Measurements from ENCODE around the gene ELFN2. TPM values are rescaled to one million over a fixed set of nuclear protein-coding genes. Genes with fewer than 3 reads are reported as not detected.

ELFN2 gene
- total RNA-seq, 4 donors from 2014 or later = 0.30 to 4.4 (median 3.1) TPM

DNA sequence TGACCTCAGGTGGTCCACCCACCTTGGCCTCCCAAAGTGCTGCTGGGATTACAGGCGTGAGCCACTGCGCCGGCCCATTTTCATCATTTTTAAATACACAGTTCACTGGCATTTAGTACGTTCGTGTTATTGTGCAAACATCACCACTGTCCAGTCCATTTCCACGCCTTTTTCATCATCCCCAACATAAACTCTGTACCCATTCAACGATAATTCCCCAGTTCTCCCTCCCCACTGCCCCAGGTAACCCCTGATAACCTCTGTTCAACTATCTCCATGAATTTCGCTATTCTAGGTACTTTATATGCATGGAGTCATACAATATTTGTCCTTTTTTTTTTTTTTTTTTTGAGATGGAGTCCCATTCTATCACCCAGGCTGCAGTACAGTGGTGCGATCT is 18.2 kb upstream of the ELFN2 start:
- H3K36me3 ChIP-seq = no peaks in the 10 kb centered on the region
- no peaks in the 10 kb centered on the region for H3K4me1 ChIP-seq
- H3K9me3 ChIP-seq = peaks cover 0 to 15% (median 0%) of the 10 kb centered on the region in 4 donors
- H3K4me3 ChIP-seq = no peak overlapping the region
- TF ChIP-seq, protein P1, sequence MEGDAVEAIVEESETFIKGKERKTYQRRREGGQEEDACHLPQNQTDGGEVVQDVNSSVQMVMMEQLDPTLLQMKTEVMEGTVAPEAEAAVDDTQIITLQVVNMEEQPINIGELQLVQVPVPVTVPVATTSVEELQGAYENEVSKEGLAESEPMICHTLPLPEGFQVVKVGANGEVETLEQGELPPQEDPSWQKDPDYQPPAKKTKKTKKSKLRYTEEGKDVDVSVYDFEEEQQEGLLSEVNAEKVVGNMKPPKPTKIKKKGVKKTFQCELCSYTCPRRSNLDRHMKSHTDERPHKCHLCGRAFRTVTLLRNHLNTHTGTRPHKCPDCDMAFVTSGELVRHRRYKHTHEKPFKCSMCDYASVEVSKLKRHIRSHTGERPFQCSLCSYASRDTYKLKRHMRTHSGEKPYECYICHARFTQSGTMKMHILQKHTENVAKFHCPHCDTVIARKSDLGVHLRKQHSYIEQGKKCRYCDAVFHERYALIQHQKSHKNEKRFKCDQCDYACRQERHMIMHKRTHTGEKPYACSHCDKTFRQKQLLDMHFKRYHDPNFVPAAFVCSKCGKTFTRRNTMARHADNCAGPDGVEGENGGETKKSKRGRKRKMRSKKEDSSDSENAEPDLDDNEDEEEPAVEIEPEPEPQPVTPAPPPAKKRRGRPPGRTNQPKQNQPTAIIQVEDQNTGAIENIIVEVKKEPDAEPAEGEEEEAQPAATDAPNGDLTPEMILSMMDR (IDR thresholded peaks at IDR 0.05) = no peak
- TF ChIP-seq EP300 (IDR thresholded peaks at IDR 0.05) (no peak), POLR2A (IDR thresholded peaks at IDR 0.05) (no peak)
- WGBS, 2 donors = 84 to 89% methylated on average over 9 of the region's 9 CpGs
- peaks cover 0 to 21% of the 10 kb centered on the region in 2 donors for H3K27me3 ChIP-seq
- no peak overlapping the region for H3K27ac ChIP-seq
- no peak for DNase-seq (ENCODE audit: low spot score in 2 of 2)

DNA sequence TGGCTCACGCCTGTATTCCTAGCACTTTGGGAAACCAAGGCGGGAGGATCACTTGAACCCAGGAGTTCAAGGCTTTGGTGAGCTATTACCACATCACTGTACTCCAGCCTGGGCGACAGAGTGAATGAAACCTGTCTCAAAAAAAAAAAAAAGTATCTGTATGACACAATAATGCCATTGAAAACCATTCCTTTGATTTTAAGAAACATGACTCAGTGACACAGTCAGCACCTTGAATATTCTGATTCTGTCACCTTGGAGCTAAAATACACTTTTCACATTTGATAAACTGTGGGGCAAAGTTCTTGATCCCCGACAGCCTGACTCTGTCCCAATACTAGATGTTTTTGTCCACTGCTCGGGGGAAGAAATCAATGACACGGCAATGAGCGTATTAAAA is 16.7 kb upstream of the ELFN2 start:
- no peak overlapping the region for H3K27ac ChIP-seq
- H3K4me1 ChIP-seq = no peaks in the 10 kb centered on the region
- DNase-seq (ENCODE audit: low spot score in 2 of 2) = no peak
- H3K36me3 ChIP-seq = no peaks in the 10 kb centered on the region
- H3K9me3 ChIP-seq = peaks cover 0 to 22% (median 0%) of the 10 kb centered on the region in 4 donors
- TF ChIP-seq, protein P1 (IDR thresholded peaks at IDR 0.05) = no peak
- TF ChIP-seq POLR2A (IDR thresholded peaks at IDR 0.05) (no peak), EP300 (IDR thresholded peaks at IDR 0.05) (no peak)
- WGBS, 2 donors = 74 to 79% methylated on average over 7 of the region's 7 CpGs
- H3K27me3 ChIP-seq = peaks cover 0 to 16% of the 10 kb centered on the region in 2 donors
- H3K4me3 ChIP-seq = no peak overlapping the region

DNA sequence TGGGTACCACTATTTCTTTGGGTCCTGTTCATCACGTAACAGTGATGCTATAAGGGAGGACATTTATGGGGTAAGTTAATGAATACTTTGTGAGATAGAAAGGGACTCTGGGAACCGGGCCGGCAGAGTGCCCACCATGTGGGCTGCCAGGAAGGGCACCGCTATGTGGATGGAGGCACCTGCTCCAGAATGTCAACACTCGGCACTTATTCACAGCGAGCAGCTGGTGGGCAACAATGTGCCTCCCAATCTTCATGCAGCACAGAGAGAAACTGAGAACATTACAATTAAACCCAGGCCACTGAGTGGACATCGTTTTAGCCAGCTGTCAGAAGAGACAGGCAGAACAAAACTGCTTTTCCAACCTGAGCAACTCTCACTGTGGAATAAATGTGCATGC is 15.8 kb upstream of the ELFN2 start:
- peaks cover 0 to 22% (median 0%) of the 10 kb centered on the region in 4 donors for H3K9me3 ChIP-seq
- H3K4me1 ChIP-seq = no peaks in the 10 kb centered on the region
- peaks cover 0 to 14% of the 10 kb centered on the region in 2 donors for H3K27me3 ChIP-seq
- no peaks in the 10 kb centered on the region for H3K36me3 ChIP-seq
- no peak for TF ChIP-seq EP300 (IDR thresholded peaks at IDR 0.05)
- no peak for TF ChIP-seq POLR2A (IDR thresholded peaks at IDR 0.05)
- TF ChIP-seq, protein P1 (IDR thresholded peaks at IDR 0.05) = no peak
- no peak overlapping the region for H3K4me3 ChIP-seq
- WGBS, 2 donors = 80% methylated on average over 7 of the region's 7 CpGs
- DNase-seq (ENCODE audit: low spot score in 2 of 2) = no peak
- H3K27ac ChIP-seq = no peak overlapping the region

DNA sequence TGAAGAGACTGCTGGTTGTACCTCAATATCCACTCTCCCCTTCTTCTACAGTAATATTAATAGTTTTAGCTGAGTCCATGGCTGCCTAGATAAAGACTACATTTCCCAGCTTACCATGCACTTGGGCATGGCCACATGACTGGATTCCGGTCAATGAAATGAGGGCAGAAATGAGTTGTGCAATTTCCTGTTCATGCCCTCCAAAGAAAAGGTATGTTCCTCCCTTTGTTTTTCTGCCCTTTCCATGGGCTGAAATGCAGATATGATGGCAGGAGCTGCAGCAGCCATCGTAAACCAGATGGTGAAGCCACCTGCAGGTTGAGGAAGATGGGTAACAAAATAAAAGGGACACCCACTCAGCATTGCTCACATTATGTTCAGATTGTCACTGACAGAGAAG is 15.3 kb upstream of the ELFN2 start:
- WGBS, 2 donors = 74 to 83% methylated on average over 2 of the region's 2 CpGs
- peaks cover 0 to 22% (median 0%) of the 10 kb centered on the region in 4 donors for H3K9me3 ChIP-seq
- no peak overlapping the region for H3K4me3 ChIP-seq
- H3K4me1 ChIP-seq = no peaks in the 10 kb centered on the region
- peaks cover 0 to 13% of the 10 kb centered on the region in 2 donors for H3K27me3 ChIP-seq
- TF ChIP-seq, protein P1 (IDR thresholded peaks at IDR 0.05) = no peak
- TF ChIP-seq POLR2A (IDR thresholded peaks at IDR 0.05) (no peak), EP300 (IDR thresholded peaks at IDR 0.05) (no peak)
- H3K36me3 ChIP-seq = no peaks in the 10 kb centered on the region
- no peak overlapping the region for H3K27ac ChIP-seq
- no peak for DNase-seq (ENCODE audit: low spot score in 2 of 2)

GRCh38 chr22:37442135-37442534 is 14.9 kb upstream of the ELFN2 start:
- TF ChIP-seq EP300 (IDR thresholded peaks at IDR 0.05) (no peak), POLR2A (IDR thresholded peaks at IDR 0.05) (no peak)
- TF ChIP-seq, protein P1 (IDR thresholded peaks at IDR 0.05) = no peak
- Histone ChIP-seq H3K9me3 (peaks cover 0 to 22% (median 0%) of the 10 kb centered on the region in 4 donors), H3K36me3 (no peaks in the 10 kb centered on the region), H3K27me3 (peaks cover 0 to 12% of the 10 kb centered on the region in 2 donors), H3K27ac (no peak overlapping the region), H3K4me3 (no peak overlapping the region), H3K4me1 (no peaks in the 10 kb centered on the region)
- no peak for DNase-seq (ENCODE audit: low spot score in 2 of 2)
- WGBS, 2 donors = 64 to 71% methylated on average over 8 of the region's 8 CpGs

Measured in tibial nerve (tissue), 4 donors.